ENCODE measurements around the gene GIT1. TPM values are rescaled to one million over a fixed set of nuclear protein-coding genes. Genes with fewer than 3 reads are reported as not detected.
A peak's percentile ranks its signal among the peaks of the same experiment; 100 is the strongest.

Gene GIT1
- total RNA-seq, 1 donor from 2014 or later: 96.5 TPM

GRCh38 chr17:29627951-29628350 is 38.5 kb upstream of the GIT1 start:
- peaks cover 11% of the 10 kb centered on the region for H3K27me3 Mint-ChIP-seq (ENCODE audit: low read depth)
- peaks cover 22% of the 10 kb centered on the region for H3K4me1 Mint-ChIP-seq
- no peak overlapping the region for H3K4me3 Mint-ChIP-seq
- TF ChIP-seq CTCF (conservative IDR thresholded peaks at IDR 0.05): no peak
- no peaks in the 10 kb centered on the region for H3K9me3 Mint-ChIP-seq
- peaks cover 6% of the 10 kb centered on the region for H3K36me3 Mint-ChIP-seq (ENCODE audit: low read depth)
- no peak overlapping the region for H3K27ac Mint-ChIP-seq (ENCODE audit: unreplicated experiment)
- no peak for DNase-seq (ENCODE audit: low read depth, low spot score)

GRCh38 chr17:29625037-29625750 is 35.7 kb upstream of the GIT1 start:
- H3K27me3 Mint-ChIP-seq (ENCODE audit: low read depth): peaks cover 36% of the 10 kb centered on the region
- no peaks in the 10 kb centered on the region for H3K9me3 Mint-ChIP-seq
- DNase-seq (ENCODE audit: low read depth, low spot score): no peak
- TF ChIP-seq CTCF (conservative IDR thresholded peaks at IDR 0.05): no peak
- no peaks in the 10 kb centered on the region for H3K36me3 Mint-ChIP-seq (ENCODE audit: low read depth)
- H3K4me3 Mint-ChIP-seq: peak overlapping the region; percentile 38
- no peak overlapping the region for H3K27ac Mint-ChIP-seq (ENCODE audit: unreplicated experiment)
- peaks cover 13% of the 10 kb centered on the region for H3K4me1 Mint-ChIP-seq

- DNase-seq (ENCODE audit: low read depth, low spot score): no peak
- peaks cover 42% of the 10 kb centered on the region for H3K27me3 Mint-ChIP-seq (ENCODE audit: low read depth)
- H3K36me3 Mint-ChIP-seq (ENCODE audit: low read depth): no peaks in the 10 kb centered on the region
- peaks cover 9% of the 10 kb centered on the region for H3K4me1 Mint-ChIP-seq
- TF ChIP-seq CTCF (conservative IDR thresholded peaks at IDR 0.05): no peak
- no peaks in the 10 kb centered on the region for H3K9me3 Mint-ChIP-seq
- H3K27ac Mint-ChIP-seq (ENCODE audit: unreplicated experiment): no peak overlapping the region
- peak overlapping the region; percentile 38 for H3K4me3 Mint-ChIP-seq
Observed at GRCh38 chr17:29624586-29624985, 35.1 kb upstream of the GIT1 start.

- no peak for DNase-seq (ENCODE audit: low read depth, low spot score)
- Mint-ChIP-seq H3K4me3 (peak overlapping the region; percentile 87), H3K36me3 (ENCODE audit: low read depth) (no peaks in the 10 kb centered on the region), H3K27ac (ENCODE audit: unreplicated experiment) (no peak overlapping the region), H3K27me3 (ENCODE audit: low read depth) (peaks cover 55% of the 10 kb centered on the region), H3K9me3 (no peaks in the 10 kb centered on the region), H3K4me1 (peaks cover 9% of the 10 kb centered on the region)
- no peak for TF ChIP-seq CTCF (conservative IDR thresholded peaks at IDR 0.05)
Observed at GRCh38 chr17:29623283-29623647, 33.8 kb upstream of the GIT1 start.

DNA sequence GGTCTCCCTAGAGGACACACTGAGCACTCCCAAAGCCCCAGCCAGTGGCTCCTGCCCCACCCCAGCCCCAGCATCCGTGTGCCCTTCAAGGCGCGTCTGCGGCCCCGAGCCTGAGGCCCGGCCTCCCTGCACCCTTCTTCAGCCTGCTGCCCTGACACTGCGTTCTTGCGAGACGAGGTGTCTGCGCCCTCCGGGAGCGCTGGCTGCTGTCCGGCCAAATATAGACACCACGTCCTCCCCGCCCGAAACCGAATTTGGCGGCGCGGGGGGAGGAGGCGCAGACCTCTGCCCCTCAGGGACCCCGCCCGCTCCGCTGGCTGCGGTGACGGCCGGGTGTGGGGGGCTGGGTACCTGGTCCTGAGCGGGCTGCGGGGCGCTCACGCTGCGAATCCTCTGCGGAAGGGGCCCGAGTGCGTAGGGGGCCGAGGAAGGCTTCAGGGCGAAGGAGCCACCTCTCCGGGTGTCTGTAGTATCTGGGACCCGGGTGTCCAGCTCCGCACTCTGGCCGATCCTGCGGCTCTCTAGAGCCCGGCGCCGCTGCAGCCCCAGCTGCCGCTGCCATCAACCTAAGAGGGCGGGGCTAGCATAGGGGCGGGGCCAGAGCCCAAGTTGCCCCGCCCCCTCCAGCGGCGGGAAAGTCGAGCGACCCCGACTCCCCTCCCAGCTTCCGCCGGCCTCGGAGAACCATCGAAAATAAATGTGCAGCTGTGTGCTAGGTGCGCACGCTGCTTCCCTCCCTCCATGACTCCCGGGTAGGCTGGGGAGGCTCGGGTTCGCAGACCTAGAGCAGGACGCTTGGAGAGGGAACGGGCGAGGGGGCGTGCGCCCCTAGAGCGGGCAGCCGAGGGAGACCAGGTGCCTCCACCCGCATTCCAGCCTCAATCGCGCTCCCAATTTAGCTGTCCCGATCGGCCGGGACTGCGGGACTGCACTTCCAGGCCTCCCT is 33.2 kb upstream of the GIT1 start, which contains the start of gene CORO6:
TSS of gene CORO6 (minus strand) at position 576 of the 946 bp plus-strand sequence. CDS start 1,491 bp downstream, outside the sequence.
- Mint-ChIP-seq H3K36me3 (ENCODE audit: low read depth) (no peaks in the 10 kb centered on the region), H3K9me3 (no peaks in the 10 kb centered on the region), H3K4me1 (peaks cover 9% of the 10 kb centered on the region), H3K27me3 (ENCODE audit: low read depth) (peaks cover 59% of the 10 kb centered on the region), H3K4me3 (peak within 1 kb of the TSS; percentile 87), H3K27ac (ENCODE audit: unreplicated experiment) (no peak within 1 kb of the TSS)
- DNase-seq (ENCODE audit: low read depth, low spot score): peak; percentile 75
- no peak for TF ChIP-seq CTCF (conservative IDR thresholded peaks at IDR 0.05)
